MM.1S (cell line): ENCODE results near the gene S100B.
"Not testable (repeated sequence)": the region's sequence is repeated elsewhere in the genome, so short reads cannot be mapped to it uniquely, and the experiment has no call there.

Experiments
- DNase-seq: peaks from one replicate; pipeline ENCODE4 v3.0.0-alpha.2; 2015
- H2AFZ ChIP-seq: fragments of 300-600 bp; sonication (generic); 2 replicates; pipeline ENCODE4 v1.6.0; 2016; ENCODE audit warnings: antibody characterized with exemption, low read length
- H3F3A ChIP-seq: fragments of 300-600 bp; sonication (generic); 2 replicates; pipeline ENCODE4 v1.6.1; 2016; ENCODE audit warnings: mild to moderate bottlenecking, antibody characterized with exemption, low read length, moderate library complexity, mixed read lengths; ENCODE audit not compliant: insufficient read depth
- H3K27ac ChIP-seq: fragments of 300-600 bp; sonication (generic); 2 replicates; pipeline ENCODE4 v1.5.1; 2016; ENCODE audit warnings: mild to moderate bottlenecking, low read length
- H3K27me3 ChIP-seq: fragments of 300-600 bp; sonication (generic); replicated peaks from 2 replicates; pipeline ENCODE4 v1.6.0; 2016; ENCODE audit warnings: low read length; ENCODE audit not compliant: insufficient read depth
- H3K36me3 ChIP-seq: fragments of 300-600 bp; sonication (generic); replicated peaks from 2 replicates; pipeline ENCODE4 v1.6.1; 2016; ENCODE audit warnings: mild to moderate bottlenecking, low read length, mixed read lengths; ENCODE audit not compliant: insufficient read depth
- H3K4me1 ChIP-seq: fragments of 300-600 bp; sonication (generic); 2 replicates; pipeline ENCODE4 v1.6.1; 2016; ENCODE audit warnings: low read length, mixed read lengths
- H3K4me2 ChIP-seq: fragments of 300-600 bp; sonication (generic); 2 replicates; pipeline ENCODE4 v1.6.0; 2016; ENCODE audit warnings: low read depth, low read length
- H3K4me3 ChIP-seq: fragments of 300-600 bp; sonication (generic); 2 replicates; pipeline ENCODE4 v1.5.1; 2016; ENCODE audit warnings: low read length, mixed read lengths
- H3K79me2 ChIP-seq: fragments of 300-600 bp; sonication (generic); 2 replicates; pipeline ENCODE4 v1.6.1; 2016; ENCODE audit warnings: mixed run types, low read length, mixed read lengths
- H3K9ac ChIP-seq: fragments of 300-600 bp; sonication (generic); 2 replicates; pipeline ENCODE4 v1.6.1; 2016; ENCODE audit warnings: low read length, mixed read lengths
- H3K9me2 ChIP-seq: fragments of 300-600 bp; sonication (generic); replicated peaks from 2 replicates; pipeline ENCODE4 v1.6.1; 2016; ENCODE audit warnings: mild to moderate bottlenecking, low read length, mixed read lengths; ENCODE audit not compliant: insufficient read depth
- H3K9me3 ChIP-seq: fragments of 300-600 bp; sonication (generic); replicated peaks from 2 replicates; pipeline ENCODE4 v1.6.1; 2016; ENCODE audit warnings: mild to moderate bottlenecking, low read length, mixed read lengths; ENCODE audit not compliant: insufficient read depth
- H4K20me1 ChIP-seq: fragments of 300-600 bp; sonication (generic); 2 replicates; pipeline ENCODE4 v1.6.1; 2016; ENCODE audit warnings: mild to moderate bottlenecking, low read length, moderate library complexity, mixed read lengths; ENCODE audit not compliant: insufficient read depth
- CTCF ChIP-seq: fragments of 300-600 bp; sonication (generic); IDR thresholded peaks from 2 replicates; pipeline ENCODE4 v1.5.1; 2016; ENCODE audit warnings: antibody characterized with exemption, low read length, mixed read lengths
- EZH2 ChIP-seq: fragments of 300-600 bp; sonication (generic); optimal IDR thresholded peaks from 2 replicates; pipeline ENCODE3; 2017; ENCODE audit warnings: low read depth, mild to moderate bottlenecking, antibody characterized with exemption, low read length, mixed read lengths
- EZH2phosphoT487 ChIP-seq: fragments of 300-600 bp; sonication (generic); IDR thresholded peaks from 2 replicates; pipeline ENCODE4 v1.6.1; 2018; ENCODE audit warnings: antibody characterized with exemption, low read length

Gene S100B

GRCh38 chr21:46634427-46634826, 29.5 kb upstream of the S100B start:
- DNase-seq, result no peak
- TF ChIP-seq EZH2 (no peak), CTCF (no peak), EZH2phosphoT487 (no peak)
- Histone ChIP-seq H3K79me2 (0 out of 2 replicates have a peak, but pooled peaks cover 3% of the 10 kb centered on the region), H3K4me2 (peak overlapping the region; percentile 98), H3K27me3 (no peaks in the 10 kb centered on the region), H3K4me3 (peak overlapping the region; percentile 80), H4K20me1 (no peaks in the 10 kb centered on the region), H3K4me1 (peaks cover 14% of the 10 kb centered on the region), H2AFZ (peak overlapping the region; percentile 82), H3K9ac (no peak overlapping the region; the same call in 1 of the 2 replicates), H3F3A (no peaks in the 10 kb centered on the region), H3K27ac (no peak overlapping the region), H3K9me3 (no peaks in the 10 kb centered on the region), H3K36me3 (no peaks in the 10 kb centered on the region), H3K9me2 (no peaks in the 10 kb centered on the region)

GRCh38 chr21:46633566-46633965, 28.7 kb upstream of the S100B start:
- Histone ChIP-seq H3K9me3 (no peaks in the 10 kb centered on the region), H2AFZ (no peak overlapping the region), H3K4me3 (no peak overlapping the region), H4K20me1 (no peaks in the 10 kb centered on the region), H3K4me1 (peaks cover 14% of the 10 kb centered on the region), H3K27me3 (no peaks in the 10 kb centered on the region), H3K27ac (no peak overlapping the region), H3K9me2 (no peaks in the 10 kb centered on the region), H3K79me2 (0 out of 2 replicates have a peak, but pooled peaks cover 3% of the 10 kb centered on the region), H3K9ac (no peak overlapping the region), H3K4me2 (no peak overlapping the region), H3F3A (no peaks in the 10 kb centered on the region), H3K36me3 (no peaks in the 10 kb centered on the region)
- TF ChIP-seq EZH2, result no peak
- TF ChIP-seq CTCF, result no peak
- TF ChIP-seq EZH2phosphoT487, result no peak
- DNase-seq, result no peak

GRCh38 chr21:46630915-46631314, 26.0 kb upstream of the S100B start:
- not testable (repeated sequence) for H3K9ac ChIP-seq, H3F3A ChIP-seq, H2AFZ ChIP-seq, H3K36me3 ChIP-seq, H3K27me3 ChIP-seq, H4K20me1 ChIP-seq, H3K4me3 ChIP-seq, DNase-seq, H3K79me2 ChIP-seq, H3K9me2 ChIP-seq, H3K9me3 ChIP-seq, H3K4me2 ChIP-seq, H3K27ac ChIP-seq, H3K4me1 ChIP-seq

GRCh38 chr21:46628868-46629267, 24.0 kb upstream of the S100B start:
- Histone ChIP-seq H3K9me3 (no peaks in the 10 kb centered on the region), H3K27ac (no peak overlapping the region), H3K27me3 (no peaks in the 10 kb centered on the region; the same call in 1 of the 2 replicates), H3K9ac (no peak overlapping the region), H3K36me3 (no peaks in the 10 kb centered on the region), H4K20me1 (no peaks in the 10 kb centered on the region), H3K4me2 (no peak overlapping the region), H3K4me3 (no peak overlapping the region), H3K79me2 (no peaks in the 10 kb centered on the region), H3K9me2 (no peaks in the 10 kb centered on the region), H3F3A (no peaks in the 10 kb centered on the region), H2AFZ (no peak overlapping the region), H3K4me1 (no peaks in the 10 kb centered on the region)
- no peak for DNase-seq
- TF ChIP-seq EZH2 (no peak), EZH2phosphoT487 (no peak), CTCF (no peak)
